Measurements from ENCODE around the gene C1orf141.
A peak's percentile ranks its signal among the peaks of the same experiment; 100 is the strongest.

C1orf141 gene

DNA sequence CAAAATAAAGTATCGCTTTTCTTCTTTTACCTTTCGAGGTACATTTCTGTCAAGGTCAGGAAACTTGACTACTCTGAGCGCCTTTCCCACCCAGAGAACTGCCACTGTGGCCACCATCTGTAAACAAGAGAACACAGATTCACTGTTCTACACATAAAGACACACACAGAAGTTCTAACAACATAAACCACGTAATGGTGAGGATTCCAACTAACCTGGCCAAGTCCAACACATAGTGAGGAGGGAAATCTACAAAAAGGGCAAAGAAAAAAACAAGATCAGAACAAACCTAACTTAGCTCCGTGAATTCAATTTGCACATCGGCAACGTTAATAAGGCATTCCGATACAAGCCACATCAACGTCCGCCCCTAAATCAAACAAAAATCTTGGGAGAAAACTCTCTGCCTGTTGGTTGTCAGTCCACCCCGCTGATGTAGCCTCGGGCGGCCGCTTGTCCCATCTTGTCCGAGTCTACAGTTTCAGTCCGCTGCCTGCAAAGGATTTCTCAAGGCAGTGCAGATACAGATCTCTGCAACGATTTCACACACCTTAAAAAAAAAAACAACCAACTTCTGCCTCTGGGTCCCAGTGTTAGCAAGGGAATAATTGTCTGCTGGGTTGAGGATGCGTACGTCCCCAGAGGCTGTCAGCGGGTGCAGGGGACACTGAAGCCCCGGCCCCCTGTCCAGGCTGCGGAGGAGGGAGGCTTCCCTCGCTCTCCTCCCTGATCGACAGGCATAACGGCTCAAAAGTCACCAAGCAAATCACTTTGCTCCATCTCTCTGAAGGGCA, 81.8 kb downstream of the C1orf141 start:
- no peak for TF ChIP-seq ZNF274 (IDR thresholded peaks at IDR 0.05; ENCODE audit: low read depth, low read length)
- peak overlapping the region; percentile 86 for H3K4me3 ChIP-seq (ENCODE audit: low read length)

GRCh38 chr1:67051196-67051595, 83.6 kb downstream of the C1orf141 start:
- TF ChIP-seq ZNF274 (IDR thresholded peaks at IDR 0.05; ENCODE audit: low read depth, low read length): no peak
- H3K4me3 ChIP-seq (ENCODE audit: low read length): no peak overlapping the region

DNA sequence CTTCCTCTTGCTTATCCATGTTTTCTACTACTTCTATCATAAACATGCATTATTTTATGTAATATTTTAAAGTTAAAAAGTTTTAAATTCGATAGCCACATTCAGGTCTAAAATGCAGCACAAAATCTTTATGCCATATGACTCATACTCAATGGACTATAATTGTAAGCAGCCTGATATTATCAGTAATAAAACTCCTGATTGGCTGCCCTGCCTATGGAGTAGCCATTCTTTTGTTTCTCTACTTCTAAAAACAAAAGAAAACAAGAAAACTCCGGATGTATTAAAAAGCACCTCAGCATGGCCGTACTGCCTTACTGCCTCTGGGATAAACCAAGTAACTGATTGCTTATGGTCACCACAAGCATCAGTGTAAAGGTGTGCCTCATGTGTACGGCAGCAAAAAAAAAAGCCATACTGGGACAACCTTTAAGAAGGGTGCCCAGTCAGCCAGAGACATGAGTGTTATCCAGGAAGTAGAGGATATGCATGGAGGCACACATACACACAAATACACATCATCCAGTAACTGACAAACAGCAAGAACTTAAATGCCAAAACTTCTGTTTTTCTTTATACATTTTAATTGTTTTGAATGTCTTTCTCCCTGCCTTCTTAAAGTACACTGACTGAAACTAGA, 90.0 kb downstream of the C1orf141 start:
- TF ChIP-seq ZNF274 (IDR thresholded peaks at IDR 0.05; ENCODE audit: low read depth, low read length): no peak
- H3K4me3 ChIP-seq (ENCODE audit: low read length): no peak overlapping the region

DNA sequence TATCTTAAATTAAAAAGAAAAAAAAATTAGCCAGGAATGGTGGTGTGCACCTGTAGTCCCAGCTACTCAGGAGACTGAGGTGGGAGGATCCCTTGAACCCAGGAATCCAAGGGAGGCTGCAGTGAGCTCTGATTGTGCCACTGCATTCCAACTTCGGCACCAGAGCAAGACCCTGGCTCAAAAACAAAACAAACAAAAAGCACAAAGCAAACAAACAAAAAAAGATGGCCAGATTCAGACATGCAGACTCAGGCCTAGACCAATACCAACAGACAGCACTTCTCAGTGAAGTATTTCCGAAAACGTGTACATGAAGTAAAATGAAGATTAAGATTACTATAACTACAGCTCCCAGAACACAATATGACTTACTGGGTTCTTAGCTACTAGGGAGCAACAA, 91.4 kb downstream of the C1orf141 start:
- no peak overlapping the region for H3K4me3 ChIP-seq (ENCODE audit: low read length)
- no peak for TF ChIP-seq ZNF274 (IDR thresholded peaks at IDR 0.05; ENCODE audit: low read depth, low read length)

Data from GM08714 (cell line).